Transverse colon (tissue), 4 donors: ENCODE measurements around the gene ARMC2. TPM values are rescaled to one million over a fixed set of nuclear protein-coding genes. Genes with fewer than 3 reads are reported as not detected.
"Not testable (repeated sequence)": the region's sequence is repeated elsewhere in the genome, so short reads cannot be mapped to it uniquely, and the experiment has no call there.

ENCODE experiments used
- DNase-seq: peaks from one replicate; pipeline ENCODE4 v3.0.0-alpha.2; 2019
- H3K27ac ChIP-seq, 4 donors: fragments of 200-600 bp; sonication (generic); 2 replicates each; pipeline ENCODE4 v1.5.1; 2016 to 2018; ENCODE audit warnings: inconsistent platforms in 4 of 4
- H3K27me3 ChIP-seq: fragments of 200-600 bp; sonication (generic); 2 replicates; pipeline ENCODE4 v1.5.1; 2017; ENCODE audit warnings: inconsistent platforms
- H3K36me3 ChIP-seq, 4 donors: fragments of 200-600 bp; sonication (generic); 2 replicates each; pipeline ENCODE4 v1.5.1; 2017 to 2019; ENCODE audit warnings: inconsistent platforms in 4 of 4
- H3K4me1 ChIP-seq, 4 donors: fragments of 200-600 bp; sonication (generic); 2 replicates each; pipeline ENCODE4 v1.5.1; 2017 to 2020; ENCODE audit warnings: inconsistent platforms in 4 of 4
- H3K4me3 ChIP-seq, 4 donors: fragments of 200-600 bp; sonication (generic); 1 replicate in 1 of 4; 2 replicates in 3 of 4; pipeline versions ENCODE4 v1.5.1 to v1.6.1; 2017 to 2019; ENCODE audit warnings: inconsistent platforms in 4 of 4
- H3K9me3 ChIP-seq, 2 donors: fragments of 200-600 bp; sonication (generic); 2 replicates each; pipeline ENCODE4 v1.5.1; 2017 to 2019; ENCODE audit warnings: inconsistent platforms in 2 of 2
- EP300 ChIP-seq: sonication (generic); formaldehyde crosslinking; IDR thresholded peaks from one replicate; pipeline ENCODE4 v1.6.1; 2017; ENCODE audit warnings: antibody characterized with exemption, low read depth
- POLR2A ChIP-seq: fragments of 450-650 bp; IDR thresholded peaks from one replicate; pipeline ENCODE4 v1.6.1; 2016; ENCODE audit warnings: antibody characterized with exemption, mild to moderate bottlenecking, moderate library complexity
- POLR2AphosphoS5 ChIP-seq, 3 donors: sonication (generic); formaldehyde crosslinking; IDR thresholded peaks; one replicate each; pipeline ENCODE4 v1.6.1; 2016; ENCODE audit warnings: antibody characterized with exemption in 3 of 3
- WGBS, 2 donors: methylation state at CpG; one replicate each; pipeline ENCODE4 v1.1.5; 2018; ENCODE audit warnings: low coverage in 1 of 2; 5-methylcytosine and 5-hydroxymethylcytosine counted together
- in situ Hi-C, 4 donors: fragments of 200-750 bp; cut with MboI; loops; one replicate each; pipeline versions ENCODE4 v1.15.0 to v1.15.1; 2017; ENCODE audit warnings: low sequenced_read_pairs in 3 of 4, low pct_ligation_motif_present in 1 of 4, low pct_unique_long_range_greater_than_20kb in 1 of 4
- intact Hi-C: fragments of 100-400 bp; cut with DNase I; formaldehyde crosslinking; loops from one replicate; pipeline ENCODE4 v1.15.1; 2023; ENCODE audit warnings: low total_unique reads
- total RNA-seq, 4 donors: library from RNA; depleted of rRNA; stranded (reverse); fragments of >200 nt; gene quantifications; one replicate each; pipeline ENCODE4 v1.1.0, GENCODE V29; 2016
- TF ChIP-seq, protein P1 (sequence below), 5 experiments: fragments of 200-600 bp in 3 of 5; fragments of 450-650 bp in 2 of 5; sonication (generic) in 3 of 5; IDR thresholded peaks; 1 replicate in 2 of 5; 2 replicates in 3 of 5; pipeline ENCODE4 v1.5.1; 2016 to 2017; ENCODE audit warnings: antibody characterized with exemption in 5 of 5, inconsistent platforms in 3 of 5, mild to moderate bottlenecking in 2 of 5, moderate library complexity in 1 of 5

ARMC2 gene
- total RNA-seq, 4 donors from 2014 or later: 2.0 to 7.5 (median 3.0) TPM

DNA sequence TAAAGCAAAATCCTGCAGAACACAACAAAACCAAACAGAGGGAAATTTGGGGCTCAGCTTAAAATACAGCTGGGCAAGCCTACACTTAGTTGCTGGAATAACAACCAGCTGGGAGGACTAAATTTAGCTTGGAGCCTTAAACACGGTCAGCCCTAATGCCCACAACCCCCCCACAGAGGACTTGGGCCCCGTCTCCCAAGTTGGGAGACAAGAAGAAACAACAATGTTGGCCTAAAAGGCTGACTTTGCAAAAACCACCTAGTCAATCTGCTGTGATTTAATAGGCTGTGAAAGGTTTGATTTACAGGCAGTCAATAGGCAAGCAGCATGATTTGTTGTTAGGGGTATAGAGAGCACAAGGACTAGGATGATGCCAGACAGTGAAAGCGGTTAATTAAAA lies 40.3 kb upstream of the ARMC2 start:
- in situ Hi-C loops: no loop called here
- 83 to 100% methylated on average over 1 to 3 of the region's 3 CpGs for WGBS, 2 donors
- Histone ChIP-seq H3K9me3 (no peaks in the 10 kb centered on the region), H3K36me3 (no peaks in the 10 kb centered on the region), H3K27ac (no peak overlapping the region), H3K4me1 (peaks cover 0 to 11% (median 0%) of the 10 kb centered on the region in 4 donors), H3K4me3 (no peak overlapping the region), H3K27me3 (no peaks in the 10 kb centered on the region)
- TF ChIP-seq, protein P1, sequence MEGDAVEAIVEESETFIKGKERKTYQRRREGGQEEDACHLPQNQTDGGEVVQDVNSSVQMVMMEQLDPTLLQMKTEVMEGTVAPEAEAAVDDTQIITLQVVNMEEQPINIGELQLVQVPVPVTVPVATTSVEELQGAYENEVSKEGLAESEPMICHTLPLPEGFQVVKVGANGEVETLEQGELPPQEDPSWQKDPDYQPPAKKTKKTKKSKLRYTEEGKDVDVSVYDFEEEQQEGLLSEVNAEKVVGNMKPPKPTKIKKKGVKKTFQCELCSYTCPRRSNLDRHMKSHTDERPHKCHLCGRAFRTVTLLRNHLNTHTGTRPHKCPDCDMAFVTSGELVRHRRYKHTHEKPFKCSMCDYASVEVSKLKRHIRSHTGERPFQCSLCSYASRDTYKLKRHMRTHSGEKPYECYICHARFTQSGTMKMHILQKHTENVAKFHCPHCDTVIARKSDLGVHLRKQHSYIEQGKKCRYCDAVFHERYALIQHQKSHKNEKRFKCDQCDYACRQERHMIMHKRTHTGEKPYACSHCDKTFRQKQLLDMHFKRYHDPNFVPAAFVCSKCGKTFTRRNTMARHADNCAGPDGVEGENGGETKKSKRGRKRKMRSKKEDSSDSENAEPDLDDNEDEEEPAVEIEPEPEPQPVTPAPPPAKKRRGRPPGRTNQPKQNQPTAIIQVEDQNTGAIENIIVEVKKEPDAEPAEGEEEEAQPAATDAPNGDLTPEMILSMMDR (IDR thresholded peaks at IDR 0.05): no peak
- TF ChIP-seq EP300: no peak
- TF ChIP-seq POLR2A: no peak
- no peak for DNase-seq
- intact Hi-C loops: no loop called here

DNA sequence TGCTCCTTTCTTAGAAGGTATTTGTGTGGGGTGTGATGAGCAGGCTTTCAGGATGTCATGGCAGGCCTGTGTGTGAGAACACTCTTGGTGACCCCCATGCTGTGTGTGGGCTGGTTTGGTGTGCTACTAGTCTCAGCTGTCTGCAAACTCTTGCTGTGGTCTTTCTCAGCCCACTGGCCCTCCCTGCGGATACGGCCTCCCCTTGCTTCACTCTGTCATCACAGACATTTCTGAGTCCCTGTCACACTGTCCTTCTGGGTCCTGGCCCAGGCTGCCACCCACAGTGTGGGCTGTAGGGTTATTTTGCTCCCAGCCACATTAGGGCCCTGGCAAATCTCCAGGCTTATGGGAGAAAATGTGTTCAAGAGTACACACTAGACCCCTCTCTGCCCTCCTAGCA lies 39.0 kb upstream of the ARMC2 start:
- intact Hi-C loops: no loop called here
- no peak overlapping the region for H3K4me3 ChIP-seq
- H3K4me1 ChIP-seq: peaks cover 0 to 11% (median 0%) of the 10 kb centered on the region in 4 donors
- in situ Hi-C loops: no loop called here
- H3K27ac ChIP-seq: no peak overlapping the region
- no peaks in the 10 kb centered on the region for H3K27me3 ChIP-seq
- TF ChIP-seq, protein P1 (IDR thresholded peaks at IDR 0.05): no peak
- TF ChIP-seq POLR2AphosphoS5 (IDR thresholded peaks at IDR 0.05) (no peak), EP300 (no peak), POLR2A (no peak)
- no peaks in the 10 kb centered on the region for H3K9me3 ChIP-seq
- no peaks in the 10 kb centered on the region for H3K36me3 ChIP-seq
- WGBS, 2 donors: 100% methylated on average over 2 of the region's 2 CpGs
- no peak for DNase-seq

DNA sequence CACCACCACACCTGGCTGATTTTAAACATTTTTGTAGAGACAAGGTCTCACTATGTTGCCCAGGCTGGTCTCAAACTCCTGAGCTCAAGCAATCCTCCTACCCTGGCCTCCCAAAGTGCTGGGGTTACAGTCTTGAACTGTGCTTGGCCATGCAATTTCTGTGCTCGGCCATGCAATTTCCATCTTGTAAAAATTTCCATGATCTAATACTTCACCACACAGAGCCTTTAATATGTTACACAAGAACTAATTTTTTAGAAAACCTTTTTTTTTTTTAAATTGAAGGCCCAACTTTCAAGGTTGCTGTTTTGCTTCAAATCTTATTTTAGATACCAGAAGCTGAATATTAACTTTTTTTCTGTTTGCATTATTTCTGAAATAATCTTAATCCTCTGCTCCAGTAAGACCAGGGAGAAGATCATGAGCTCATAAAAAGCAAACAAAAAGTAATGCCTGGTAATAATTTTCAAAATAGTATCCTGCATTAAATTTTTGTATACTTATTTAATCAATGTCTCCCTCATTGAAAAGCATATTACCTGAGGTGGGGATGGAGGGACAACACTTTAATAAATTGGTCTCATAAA lies 38.1 kb upstream of the ARMC2 start:
- Histone ChIP-seq H3K36me3 (no peaks in the 10 kb centered on the region), H3K27me3 (no peaks in the 10 kb centered on the region), H3K4me1 (peaks cover 0 to 11% (median 0%) of the 10 kb centered on the region in 4 donors), H3K27ac (no peak overlapping the region), H3K9me3 (no peaks in the 10 kb centered on the region), H3K4me3 (no peak overlapping the region)
- TF ChIP-seq EP300 (no peak), POLR2AphosphoS5 (IDR thresholded peaks at IDR 0.05) (no peak), POLR2A (no peak)
- TF ChIP-seq, protein P1 (IDR thresholded peaks at IDR 0.05): no peak
- in situ Hi-C loops (no loop called here), intact Hi-C loops (no loop called here)
- no peak for DNase-seq
- 90 to 95% methylated on average over 1 of the region's 1 CpG for WGBS, 2 donors

DNA sequence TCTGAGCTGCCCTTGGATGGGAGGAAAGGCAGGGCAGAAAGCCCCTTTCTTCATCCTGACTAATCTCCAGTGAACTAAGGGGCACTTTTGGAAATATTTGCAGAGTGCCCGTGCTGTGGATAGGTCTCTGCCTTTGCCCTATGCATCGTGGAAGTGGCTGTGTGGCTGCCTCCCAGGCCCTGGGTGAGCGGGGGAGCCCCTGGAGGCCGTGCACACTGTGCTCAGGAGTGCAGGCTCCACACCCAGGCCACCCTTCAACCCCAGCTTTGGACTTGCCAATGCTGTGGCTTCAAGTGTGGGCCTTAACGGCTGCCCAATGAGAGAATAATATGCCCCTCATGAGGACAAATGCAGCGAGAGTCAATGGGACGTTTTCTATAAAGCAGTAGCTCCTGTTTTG lies 36.7 kb upstream of the ARMC2 start:
- TF ChIP-seq POLR2A: no peak
- TF ChIP-seq EP300: no peak
- TF ChIP-seq, protein P1 (IDR thresholded peaks at IDR 0.05): no peak
- TF ChIP-seq POLR2AphosphoS5 (IDR thresholded peaks at IDR 0.05): no peak
- intact Hi-C loops (no loop called here), in situ Hi-C loops (no loop called here)
- WGBS, 2 donors: 73% methylated on average over 7 of the region's 7 CpGs; no CpG with 5 or more reads in 1 of the 2 donors
- Histone ChIP-seq H3K4me1 (no peaks in the 10 kb centered on the region), H3K9me3 (no peaks in the 10 kb centered on the region), H3K27ac (no peak overlapping the region), H3K27me3 (no peaks in the 10 kb centered on the region), H3K36me3 (no peaks in the 10 kb centered on the region), H3K4me3 (no peak overlapping the region)
- DNase-seq: no peak

DNA sequence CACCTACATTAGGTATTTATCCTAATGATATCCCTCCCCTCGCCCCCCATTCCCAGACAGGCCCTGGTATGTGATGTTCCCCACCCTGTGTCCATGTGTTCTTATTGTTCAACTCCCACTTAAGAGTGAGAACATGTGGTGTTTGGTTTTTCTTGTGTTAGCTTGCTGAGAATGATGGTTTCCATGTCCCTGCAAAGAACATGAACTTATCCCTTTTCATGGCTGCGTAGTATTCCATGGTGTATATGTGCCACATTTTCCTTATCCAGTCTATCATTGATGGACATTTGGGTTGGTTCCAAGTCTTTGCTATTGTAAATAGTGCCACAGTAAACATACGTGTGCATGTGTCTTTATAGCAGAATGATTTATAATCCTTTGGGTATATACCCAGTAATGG lies 35.0 kb upstream of the ARMC2 start:
- in situ Hi-C loops, intact Hi-C loops: not testable (repeated sequence)
- WGBS, 2 donors: 46 to 80% methylated on average over 1 to 3 of the region's 3 CpGs

DNA sequence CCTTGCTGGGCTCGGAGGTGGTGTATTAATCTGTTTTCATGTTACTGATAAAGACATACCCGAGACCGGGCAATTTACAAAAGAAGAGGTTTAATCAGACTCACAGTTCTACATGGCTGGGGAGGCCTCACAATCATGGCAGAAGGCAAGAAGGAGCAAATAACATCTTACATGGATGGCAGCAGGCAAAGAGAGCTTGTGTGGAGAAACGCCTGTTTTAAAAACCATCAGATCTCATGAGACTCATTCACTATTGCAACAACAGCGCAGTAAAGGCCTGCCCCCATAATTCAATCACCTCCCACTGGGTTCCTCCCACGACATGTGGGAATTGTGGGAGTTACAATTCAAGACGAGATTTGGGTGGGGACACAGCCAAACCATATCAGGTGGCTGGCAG lies 30.9 kb upstream of the ARMC2 start:
- 87 to 100% methylated on average over 1 to 7 of the region's 7 CpGs for WGBS, 2 donors
- intact Hi-C loops, DNase-seq, H3K36me3 ChIP-seq, in situ Hi-C loops, H3K27ac ChIP-seq, H3K9me3 ChIP-seq, H3K4me3 ChIP-seq, H3K27me3 ChIP-seq, H3K4me1 ChIP-seq: not testable (repeated sequence)

More for the DNA sequence above, 35.0 kb upstream of the ARMC2 start:
- not testable (repeated sequence) for H3K27ac ChIP-seq, H3K27me3 ChIP-seq, H3K4me3 ChIP-seq, H3K36me3 ChIP-seq, H3K4me1 ChIP-seq, DNase-seq, H3K9me3 ChIP-seq
